CD4-positive, alpha-beta T cell treated with Interleukin-12 subunit alpha and Interleukin-12 subunit beta, for 1 hour (primary cell): Measurements from ENCODE around the gene SLC17A7.

Experiments used
- DNase-seq: peaks from one replicate; pipeline ENCODE4 v3.0.0-alpha.2; 2020

The SLC17A7 gene

GRCh38 chr19:49425922-49426592 lies 15.3 kb downstream of the SLC17A7 start:
- no peak for DNase-seq

GRCh38 chr19:49425178-49425577 lies 16.1 kb downstream of the SLC17A7 start, which contains the start of gene GFY:
Gene GFY, plus strand, starts transcription at chr19:49425388. Its CDS starts 1,043 bp downstream, at chr19:49426431.
- no peak for DNase-seq

- peak; percentile 55 for DNase-seq
Measured at GRCh38 chr19:49423985-49424303, 17.4 kb downstream of the SLC17A7 start.

GRCh38 chr19:49423071-49423984 lies 18.0 kb downstream of the SLC17A7 start, which contains the start of gene PTH2:
Gene PTH2, minus strand, starts transcription at chr19:49423441. Its CDS starts 102 bp downstream, at chr19:49423339.
- DNase-seq = no peak

GRCh38 chr19:49422407-49423070 lies 18.8 kb downstream of the SLC17A7 start:
- DNase-seq = peak; percentile 57

- no peak for DNase-seq
Measured at GRCh38 chr19:49421878-49422202, 19.5 kb downstream of the SLC17A7 start.

- DNase-seq = peak; percentile 46
Measured at GRCh38 chr19:49421039-49421877, 20.1 kb downstream of the SLC17A7 start.

- no peak for DNase-seq
Measured at GRCh38 chr19:49420227-49420626, 21.1 kb downstream of the SLC17A7 start.

- no peak for DNase-seq
Measured at GRCh38 chr19:49419173-49419572, 22.2 kb downstream of the SLC17A7 start.

- DNase-seq = no peak
Measured at GRCh38 chr19:49418511-49418910, 22.8 kb downstream of the SLC17A7 start.

GRCh38 chr19:49417088-49417487 lies 24.2 kb downstream of the SLC17A7 start:
- DNase-seq = no peak

- no peak for DNase-seq
Measured at GRCh38 chr19:49415810-49416200, 25.5 kb downstream of the SLC17A7 start.

- DNase-seq = no peak
Measured at GRCh38 chr19:49415102-49415809, 26.1 kb downstream of the SLC17A7 start.

GRCh38 chr19:49414256-49414655 lies 27.1 kb downstream of the SLC17A7 start:
- DNase-seq = no peak

GRCh38 chr19:49413348-49413747 lies 28.0 kb downstream of the SLC17A7 start:
- DNase-seq = no peak

- DNase-seq = no peak
Measured at GRCh38 chr19:49411681-49412326, 29.5 kb downstream of the SLC17A7 start.

- DNase-seq = peak; percentile 41
Measured at GRCh38 chr19:49409441-49410029, 31.8 kb downstream of the SLC17A7 start.

GRCh38 chr19:49408816-49409440 lies 32.4 kb downstream of the SLC17A7 start:
- no peak for DNase-seq

GRCh38 chr19:49407482-49408015 lies 33.8 kb downstream of the SLC17A7 start:
- no peak for DNase-seq

GRCh38 chr19:49407079-49407478 lies 34.2 kb downstream of the SLC17A7 start:
- no peak for DNase-seq
